HG03342 (cell line): ENCODE data around the gene ARHGAP20.
A peak's percentile ranks its signal among the peaks of the same experiment; 100 is the strongest.

ENCODE experiments used
- ATAC-seq: cut with Tn5 transposase; IDR thresholded peaks from one replicate; pipeline ENCODE4 v1.9.1; 2021; ENCODE audit warnings: mild to moderate bottlenecking, moderate library complexity; ENCODE audit not compliant: unreplicated experiment

The ARHGAP20 gene

DNA sequence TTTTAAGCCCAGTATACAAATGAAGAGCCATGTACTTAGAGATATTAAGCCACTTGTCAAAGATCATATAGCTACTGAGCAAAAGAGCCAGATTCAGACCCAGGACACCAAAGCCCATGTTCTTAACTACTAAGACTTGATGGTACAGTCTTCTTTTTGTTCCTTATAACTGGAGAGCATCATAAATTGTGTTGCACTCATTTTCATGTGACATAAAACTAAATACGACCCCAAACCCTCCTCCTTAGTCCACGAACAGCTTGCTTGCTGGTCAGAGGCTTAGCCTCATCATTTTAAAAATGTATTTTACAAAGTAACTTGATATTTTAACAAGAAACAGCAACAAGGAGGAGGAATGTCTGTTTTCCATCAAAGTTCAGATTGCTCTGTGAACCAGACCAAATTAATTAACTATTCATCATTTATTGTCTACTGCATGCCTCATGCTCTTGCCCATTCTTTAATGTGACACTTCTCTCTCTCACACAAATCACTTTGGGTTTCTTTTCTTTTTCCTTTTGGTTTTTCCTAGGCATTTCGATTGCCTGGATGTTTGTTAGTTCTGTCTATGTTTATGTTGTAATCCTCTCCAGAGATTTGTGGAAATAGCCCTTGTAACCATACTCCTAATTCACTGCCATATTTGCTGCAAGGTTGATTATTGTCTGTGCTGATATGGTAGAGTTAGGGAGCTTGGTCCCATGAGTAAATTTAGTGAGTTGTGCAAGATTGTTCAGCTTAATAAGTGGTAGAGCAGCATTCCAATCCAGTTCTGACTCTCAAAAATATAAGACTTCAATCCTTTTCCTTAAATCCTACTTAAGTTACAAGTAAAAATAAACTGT is 8.4 kb upstream of the ARHGAP20 start:
- no peak for ATAC-seq

- no peak for ATAC-seq
These were observed 4.1 kb upstream of the ARHGAP20 start for GRCh38 chr11:110716361-110716760.

- no peak for ATAC-seq
These were observed 3.3 kb upstream of the ARHGAP20 start for GRCh38 chr11:110715541-110715940.

DNA sequence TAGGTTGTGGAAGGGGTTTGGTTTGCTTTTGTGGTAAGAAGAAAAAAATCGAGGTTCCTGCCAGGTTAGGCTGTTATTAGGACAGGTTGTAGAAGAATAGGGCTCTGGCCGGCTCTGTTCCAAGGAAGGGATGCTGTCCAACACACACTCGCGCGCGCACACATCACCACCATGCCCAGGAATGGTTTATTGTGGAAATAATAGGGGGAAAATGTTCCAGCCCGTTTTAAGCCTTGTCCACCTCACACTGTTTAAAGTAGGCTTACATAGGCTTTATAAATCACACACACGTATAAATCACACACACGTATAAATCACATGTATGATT is 1.2 kb upstream of the ARHGAP20 start:
- ATAC-seq = no peak

GRCh38 chr11:110712659-110713448 is 617 bp upstream of the ARHGAP20 start:
- peak; percentile 20 for ATAC-seq

DNA sequence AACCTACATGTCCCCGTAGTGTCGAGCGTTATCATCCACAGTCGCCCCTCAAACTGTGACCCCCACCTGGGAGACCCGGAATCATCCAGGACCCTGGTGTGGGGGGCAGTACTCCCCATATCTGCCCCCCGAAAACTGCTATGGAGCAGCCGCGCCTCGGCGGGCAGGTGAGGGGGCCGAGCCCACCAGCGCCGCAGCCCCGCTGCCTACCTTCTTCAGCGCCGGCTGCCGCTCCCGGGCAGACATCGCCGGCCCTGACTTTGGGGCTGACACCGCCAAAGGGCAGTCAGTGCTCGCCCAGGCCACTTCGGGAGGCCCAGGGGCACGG is 825 bp downstream of the ARHGAP20 start:
- ATAC-seq = no peak

DNA sequence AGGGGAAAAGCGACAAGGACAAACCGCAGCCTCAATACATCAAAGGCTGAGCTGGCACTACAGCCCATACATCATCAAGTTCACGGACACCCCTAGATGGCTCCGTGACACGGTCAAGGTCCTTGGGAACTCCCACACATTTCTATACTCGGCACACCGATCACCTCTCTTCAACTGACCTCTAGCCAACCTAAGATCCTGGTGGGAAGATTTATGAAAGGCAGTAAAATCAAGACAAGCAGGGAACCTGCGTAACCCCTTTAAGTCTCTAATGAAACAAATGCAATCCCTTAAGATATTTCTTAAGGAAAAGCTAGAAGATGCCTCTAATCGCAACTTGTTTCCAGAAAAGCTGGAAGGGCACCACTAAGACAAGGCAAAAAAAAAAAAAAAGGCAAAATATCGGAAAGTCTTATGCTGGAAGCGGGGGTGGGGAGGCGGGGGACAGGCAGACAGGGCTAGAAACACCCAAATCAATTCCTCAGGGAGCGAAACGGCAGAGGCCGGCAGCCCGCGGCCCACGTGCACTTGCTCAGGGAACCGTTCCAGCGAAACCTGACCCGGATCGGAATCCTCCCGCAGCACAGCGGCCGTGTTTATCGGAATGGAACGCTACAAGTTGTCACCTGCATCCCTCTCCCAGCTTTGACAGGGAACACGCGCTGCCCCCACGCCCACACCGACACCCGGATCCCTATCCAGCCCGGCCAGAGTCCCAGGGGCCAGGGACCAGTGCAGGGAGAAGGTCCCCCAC is 1.4 kb downstream of the ARHGAP20 start:
- ATAC-seq = no peak

DNA sequence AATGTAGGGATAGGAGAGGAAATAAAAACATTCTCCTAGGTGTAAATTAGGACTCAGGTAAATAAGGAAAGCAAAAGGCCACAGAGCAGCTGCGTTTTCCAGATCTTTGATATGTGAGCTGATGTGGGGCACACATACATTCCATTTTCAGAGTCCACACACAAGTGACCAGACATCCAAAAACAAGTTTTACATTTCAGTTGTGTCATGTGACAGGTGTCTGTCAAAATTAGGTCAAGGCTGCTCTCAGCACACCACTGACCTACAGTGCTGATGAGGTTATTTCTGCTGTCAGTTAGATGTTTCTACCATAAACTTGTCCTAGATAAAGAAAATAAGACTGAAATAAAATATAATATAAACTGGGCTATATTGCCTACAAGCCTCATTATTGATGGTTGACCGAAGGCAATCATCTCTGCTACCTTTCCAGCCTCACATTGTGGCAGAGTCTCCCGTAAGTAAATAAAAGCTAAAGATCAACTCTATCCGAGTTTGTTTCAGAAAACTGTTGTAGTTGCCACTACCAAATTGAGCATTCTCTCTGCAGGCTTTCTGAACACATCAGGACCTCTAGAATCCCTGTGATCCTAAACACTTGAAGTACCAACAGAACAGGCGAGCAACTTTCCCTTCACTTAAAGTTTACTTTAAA is 7.9 kb downstream of the ARHGAP20 start:
- ATAC-seq = no peak

- no peak for ATAC-seq
These were observed 20.3 kb downstream of the ARHGAP20 start for GRCh38 chr11:110691926-110692325.

GRCh38 chr11:110689306-110689705 is 22.9 kb downstream of the ARHGAP20 start:
- ATAC-seq = no peak

DNA sequence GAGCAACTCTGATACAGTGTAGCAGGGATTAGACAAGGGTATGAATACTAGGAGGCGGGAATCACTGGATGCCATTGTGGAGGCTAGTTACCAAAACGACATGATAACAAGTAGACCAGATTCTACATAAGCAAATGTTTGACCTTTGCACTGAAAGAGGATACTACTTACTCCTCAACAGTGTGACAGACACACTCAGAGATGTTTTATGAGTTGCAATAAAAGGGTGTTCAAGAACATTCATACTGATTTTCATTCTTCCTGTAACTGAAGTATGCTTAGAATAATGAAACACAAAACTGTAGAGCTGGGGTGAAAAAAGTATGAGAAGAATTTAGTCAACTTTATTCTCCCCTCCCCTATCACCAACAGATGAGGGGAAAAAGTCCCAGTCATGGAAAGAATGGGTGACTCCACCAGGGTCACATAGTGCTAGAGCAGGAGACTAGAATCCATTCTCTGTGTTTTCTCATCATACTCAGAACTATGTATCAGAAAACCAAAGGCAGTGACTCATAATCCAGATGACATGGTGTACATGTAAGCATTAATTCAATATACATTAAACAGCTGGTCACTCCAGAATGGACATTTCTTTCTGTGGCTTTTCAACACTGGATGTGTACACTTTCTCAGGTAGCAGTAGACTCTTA is 32.8 kb downstream of the ARHGAP20 start:
- no peak for ATAC-seq

DNA sequence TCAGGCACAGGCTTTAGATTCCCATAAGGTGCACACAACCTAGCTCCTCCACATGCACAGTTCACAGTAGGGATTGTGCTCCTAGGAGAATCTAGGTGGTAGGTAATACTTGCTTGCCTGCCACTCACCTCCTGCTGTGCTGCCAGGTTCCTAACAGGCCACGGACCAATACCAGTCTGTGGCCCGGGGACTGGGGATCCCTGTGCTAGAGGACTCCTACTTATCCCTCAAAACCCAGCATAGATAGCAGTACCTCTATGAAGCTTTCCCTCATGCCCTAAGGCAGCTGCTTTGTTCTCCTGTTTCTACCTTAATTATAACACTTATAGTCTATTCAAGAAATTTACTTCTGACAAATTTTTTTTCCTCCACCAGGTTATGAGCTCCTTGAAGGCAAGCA is 36.7 kb downstream of the ARHGAP20 start:
- no peak for ATAC-seq

DNA sequence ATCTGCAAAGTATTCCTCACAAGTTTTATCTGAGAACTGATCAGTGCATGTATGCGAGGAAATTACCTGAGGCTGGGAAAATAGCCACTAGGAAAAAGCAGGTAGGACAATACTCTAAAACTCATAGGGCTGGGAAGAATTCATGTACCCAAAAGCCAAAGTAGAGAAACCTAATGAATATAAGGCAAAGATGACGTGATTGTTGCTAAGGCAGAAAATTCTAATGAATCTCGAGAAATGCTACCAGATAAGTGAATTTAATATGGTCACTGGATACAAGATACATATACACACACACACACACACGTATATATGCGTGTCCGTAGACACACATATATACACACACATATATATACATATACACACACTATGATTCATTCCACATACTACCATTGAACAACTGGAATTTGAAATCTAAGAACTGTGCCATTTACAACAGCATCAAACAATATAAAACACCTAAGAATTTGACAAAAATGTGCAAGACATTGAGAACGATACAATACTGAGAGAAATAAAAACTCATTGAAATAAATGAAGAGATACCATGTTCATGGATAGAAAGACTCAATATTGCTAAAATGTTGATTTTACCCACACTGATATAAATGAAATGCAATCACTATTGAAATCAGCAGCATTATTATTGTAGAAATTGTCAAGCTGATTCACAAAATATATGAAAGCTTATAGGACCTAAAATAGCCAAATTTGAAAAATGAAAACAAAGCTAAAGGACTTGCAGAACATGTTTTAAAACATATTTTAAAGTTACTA is 46.4 kb downstream of the ARHGAP20 start:
- ATAC-seq = no peak

DNA sequence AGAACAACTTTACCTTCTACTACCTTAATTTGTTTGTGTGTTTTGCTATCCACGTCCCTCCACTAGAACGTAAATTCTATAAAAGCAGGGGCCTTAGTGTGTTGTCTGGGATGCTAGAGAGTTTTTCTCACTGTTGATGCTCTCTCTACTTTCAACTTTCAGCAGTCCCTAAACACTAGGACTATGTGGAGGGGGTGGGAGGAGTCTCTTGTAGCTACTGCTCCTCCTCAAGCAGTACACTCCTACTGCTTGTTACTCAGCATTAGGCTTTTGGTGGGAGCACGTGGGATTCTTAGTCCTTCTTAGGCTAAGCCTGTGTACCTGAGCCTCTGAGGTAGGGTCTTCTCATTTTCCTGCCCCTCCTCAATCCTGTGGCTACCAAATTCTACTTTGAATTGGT is 56.3 kb downstream of the ARHGAP20 start:
- ATAC-seq = no peak

GRCh38 chr11:110654456-110654855 is 57.8 kb downstream of the ARHGAP20 start:
- ATAC-seq = no peak

DNA sequence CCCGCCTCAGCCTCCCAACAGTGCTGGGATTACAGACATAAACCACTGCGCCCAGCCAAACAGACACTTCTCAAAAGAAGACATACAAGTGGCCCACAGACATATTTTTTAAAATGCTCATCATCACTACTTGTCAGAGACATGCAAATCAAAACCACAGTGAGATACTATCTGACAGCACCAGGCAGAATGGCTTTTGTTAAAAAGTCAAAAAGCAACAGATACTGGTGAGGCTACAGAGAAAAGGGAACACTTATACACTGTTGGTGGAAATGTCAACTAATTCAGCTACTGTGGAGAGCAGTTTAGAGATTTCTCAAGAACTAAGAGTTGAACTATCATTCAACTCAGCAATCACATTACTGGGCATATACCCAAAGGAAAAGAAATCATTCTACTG is 67.0 kb downstream of the ARHGAP20 start:
- ATAC-seq = no peak

GRCh38 chr11:110634370-110634769 is 77.9 kb downstream of the ARHGAP20 start:
- no peak for ATAC-seq

DNA sequence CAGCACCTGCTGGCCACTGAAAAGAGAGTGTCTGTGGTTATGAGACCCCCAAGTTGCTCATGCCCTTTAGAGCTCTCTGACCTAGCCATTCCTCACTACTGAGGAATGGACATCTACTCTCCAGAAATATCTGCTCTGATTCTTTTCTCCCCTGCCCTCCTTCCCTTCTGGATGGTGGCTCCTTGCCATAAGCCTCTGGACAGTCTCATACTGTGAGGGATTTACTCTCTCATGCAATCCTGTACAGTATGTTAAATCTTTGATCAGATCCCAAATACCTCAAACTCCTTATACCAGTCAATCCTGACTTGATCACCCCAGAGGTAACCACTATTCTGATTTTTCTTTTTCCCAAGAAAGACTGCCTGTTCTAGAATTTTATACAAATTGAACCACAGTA is 80.7 kb downstream of the ARHGAP20 start:
- no peak for ATAC-seq

- ATAC-seq = no peak
These were observed 82.6 kb downstream of the ARHGAP20 start for GRCh38 chr11:110629594-110629993.

- no peak for ATAC-seq
These were observed 90.4 kb downstream of the ARHGAP20 start for GRCh38 chr11:110621826-110622225.
